HCT116 (cell line): ENCODE data around the gene TRABD.

Source experiments
- CEBPB ChIP-seq: IDR thresholded peaks from 2 replicates; pipeline ENCODE4 v1.6.1; 2012; ENCODE audit warnings: low read depth
- CTCF ChIP-seq, 3 experiments: fragments of 200-600 bp in 1 of 3; sonication (generic) in 1 of 3; IDR thresholded peaks in 2 of 3; conservative IDR thresholded peaks in 1 of 3; 2 replicates each; pipeline ENCODE4 v1.5.1; 2012 to 2017; ENCODE audit warnings: low read depth in 2 of 3, low read length in 2 of 3, antibody characterized with exemption in 1 of 3, borderline replicate concordance in 1 of 3, control low read depth in 1 of 3, mild to moderate bottlenecking in 1 of 3, mixed read lengths in 1 of 3, mixed run types in 1 of 3, moderate library complexity in 1 of 3; ENCODE audit not compliant: insufficient read depth in 1 of 3
- EZH2 ChIP-seq: fragments of 200-600 bp; sonication (generic); IDR thresholded peaks from 2 replicates; pipeline ENCODE4 v1.6.1; 2017; ENCODE audit warnings: antibody characterized with exemption, mixed run types
- EZH2phosphoT487 ChIP-seq: fragments of 200-600 bp; IDR thresholded peaks from 2 replicates; pipeline ENCODE4 v1.6.1; 2018; ENCODE audit warnings: antibody characterized with exemption, borderline replicate concordance
- JUND ChIP-seq: IDR thresholded peaks from 2 replicates; pipeline ENCODE4 v1.6.1; 2012
- POLR2A ChIP-seq: IDR thresholded peaks from 2 replicates; pipeline ENCODE4 v1.7.0; 2011; ENCODE audit warnings: borderline replicate concordance; ENCODE audit not compliant: insufficient read depth, insufficient read length; ENCODE audit errors: extremely low read depth
- POLR2AphosphoS5 ChIP-seq: IDR thresholded peaks from 2 replicates; pipeline ENCODE4 v1.6.1; 2011; ENCODE audit warnings: mild to moderate bottlenecking, low read depth, low read length, moderate library complexity
- REST ChIP-seq: IDR thresholded peaks from 2 replicates; pipeline ENCODE4 v1.6.1; 2012; ENCODE audit warnings: low read depth
- SP1 ChIP-seq: IDR thresholded peaks from 2 replicates; pipeline ENCODE4 v1.6.1; 2012; ENCODE audit warnings: low read depth
- SRF ChIP-seq: IDR thresholded peaks from 2 replicates; pipeline ENCODE4 v1.6.1; 2012; ENCODE audit warnings: low read depth
- TCF7L2 ChIP-seq: IDR thresholded peaks from 2 replicates; pipeline ENCODE4 v1.7.0; 2011; ENCODE audit warnings: borderline replicate concordance, inconsistent platforms; ENCODE audit not compliant: insufficient read depth, insufficient read length; ENCODE audit errors: extremely low read depth
- ZFX ChIP-seq: fragments of 450-650 bp; IDR thresholded peaks from 2 replicates; pipeline ENCODE4 v1.6.1; 2017
- ZNF274 ChIP-seq: fragments of 200-500 bp; sonication (Bioruptor generic); IDR thresholded peaks from 2 replicates; pipeline ENCODE4 v1.6.1; 2014; ENCODE audit warnings: mild to moderate bottlenecking, low read depth, low read length, inconsistent platforms

GRCh38 chr22:50182176-50183081 lies 3.3 kb upstream of the TRABD start:
- TF ChIP-seq CTCF (IDR thresholded peaks at IDR 0.05 in 2 of 3, conservative IDR thresholded peaks at IDR 0.05 in 1 of 3; ENCODE audit: borderline replicate concordance in 1 of 3, insufficient read depth in 1 of 3, low read depth in 2 of 3, low read length in 2 of 3) (no peak), SRF (no peak), JUND (no peak), POLR2A (no peak), EZH2 (no peak), REST (no peak), SP1 (no peak), POLR2AphosphoS5 (no peak), ZNF274 (no peak), EZH2phosphoT487 (no peak), CEBPB (no peak), TCF7L2 (no peak), ZFX (no peak)
